GM18868 (cell line): Measurements from ENCODE around the gene MATK.
"Not testable (repeated sequence)": the region's sequence is repeated elsewhere in the genome, so short reads cannot be mapped to it uniquely, and the experiment has no call there.

ENCODE experiments used
- ATAC-seq: cut with Tn5 transposase; IDR thresholded peaks from one replicate; pipeline ENCODE4 v1.9.1; 2021; ENCODE audit warnings: mild to moderate bottlenecking, moderate library complexity; ENCODE audit not compliant: unreplicated experiment

Gene MATK

GRCh38 chr19:3816148-3816547 lies 30.0 kb upstream of the MATK start:
- not testable (repeated sequence) for ATAC-seq

- no peak for ATAC-seq
Measured at GRCh38 chr19:3814648-3815047, 28.5 kb upstream of the MATK start.

- ATAC-seq = no peak
Measured at GRCh38 chr19:3813473-3814392, 27.6 kb upstream of the MATK start.

GRCh38 chr19:3810708-3811355 lies 24.7 kb upstream of the MATK start:
- no peak for ATAC-seq

GRCh38 chr19:3809881-3810707 lies 23.9 kb upstream of the MATK start:
- no peak for ATAC-seq

- ATAC-seq = no peak
Measured at GRCh38 chr19:3808420-3809143, 22.4 kb upstream of the MATK start.

GRCh38 chr19:3807574-3808354 lies 21.6 kb upstream of the MATK start:
- ATAC-seq = no peak

GRCh38 chr19:3807131-3807480 lies 20.9 kb upstream of the MATK start:
- ATAC-seq = no peak

- no peak for ATAC-seq
Measured at GRCh38 chr19:3805859-3806258, 19.7 kb upstream of the MATK start.

- no peak for ATAC-seq
Measured at GRCh38 chr19:3804429-3804828, 18.2 kb upstream of the MATK start.

- no peak for ATAC-seq
Measured at GRCh38 chr19:3803986-3804385, 17.8 kb upstream of the MATK start.

- ATAC-seq = no peak
Measured at GRCh38 chr19:3803114-3803888, 17.1 kb upstream of the MATK start.

GRCh38 chr19:3801412-3802096 lies 15.4 kb upstream of the MATK start:
- no peak for ATAC-seq

GRCh38 chr19:3800996-3801395 lies 14.8 kb upstream of the MATK start:
- no peak for ATAC-seq

- ATAC-seq = no peak
Measured at GRCh38 chr19:3798137-3798536, 12.0 kb upstream of the MATK start.

- ATAC-seq = no peak
Measured at GRCh38 chr19:3796358-3796757, 10.2 kb upstream of the MATK start.

- no peak for ATAC-seq
Measured at GRCh38 chr19:3793799-3794198, 7.6 kb upstream of the MATK start.

- no peak for ATAC-seq
Measured at GRCh38 chr19:3792114-3792513, 5.9 kb upstream of the MATK start.

GRCh38 chr19:3790941-3791340 lies 4.8 kb upstream of the MATK start:
- ATAC-seq = no peak
